Measurements from ENCODE around the gene RPLP2. TPM values are rescaled to one million over a fixed set of nuclear protein-coding genes. Genes with fewer than 3 reads are reported as not detected.

The RPLP2 gene
- total RNA-seq, 1 donor from 2014 or later = 2,188 TPM

DNA sequence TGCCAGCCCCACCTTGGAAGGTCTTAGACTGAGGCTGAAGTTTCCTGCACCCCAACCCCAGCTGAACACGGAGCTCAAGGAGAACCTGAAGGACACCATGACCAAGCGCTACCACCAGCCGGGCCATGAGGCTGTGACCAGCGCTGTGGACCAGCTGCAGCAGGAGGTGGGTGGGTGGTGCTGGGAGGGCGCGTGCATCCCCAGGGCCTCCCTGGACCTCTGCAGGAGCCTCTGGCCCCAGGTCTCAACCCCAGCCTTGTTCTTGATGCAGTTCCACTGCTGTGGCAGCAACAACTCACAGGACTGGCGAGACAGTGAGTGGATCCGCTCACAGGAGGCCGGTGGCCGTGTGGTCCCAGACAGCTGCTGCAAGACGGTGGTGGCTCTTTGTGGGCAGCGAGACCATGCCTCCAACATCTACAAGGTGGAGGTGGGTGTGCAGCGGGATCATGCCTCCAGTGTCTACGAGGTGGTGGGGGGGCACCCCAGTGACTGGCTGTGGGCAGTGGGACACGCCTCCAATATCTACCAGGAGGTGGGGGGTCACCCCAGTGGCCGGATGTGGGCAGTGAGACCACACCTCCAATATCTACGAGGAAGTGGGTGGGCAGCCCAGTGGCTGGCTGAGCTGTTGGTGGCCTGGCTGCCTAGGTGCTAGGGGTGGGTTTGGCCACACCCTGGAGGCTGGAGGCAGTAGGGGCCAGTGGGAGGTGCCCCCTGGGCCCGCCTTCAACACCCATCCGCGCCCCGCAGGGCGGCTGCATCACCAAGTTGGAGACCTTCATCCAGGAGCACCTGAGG lies 27.6 kb downstream of the RPLP2 start:
- H3K4me3 Mint-ChIP-seq (ENCODE audit: unreplicated experiment) = no peak overlapping the region
- DNase-seq (ENCODE audit: low spot score) = no peak
- peaks cover 6% of the 10 kb centered on the region for H3K27me3 Mint-ChIP-seq (ENCODE audit: unreplicated experiment)
- TF ChIP-seq, protein P1, sequence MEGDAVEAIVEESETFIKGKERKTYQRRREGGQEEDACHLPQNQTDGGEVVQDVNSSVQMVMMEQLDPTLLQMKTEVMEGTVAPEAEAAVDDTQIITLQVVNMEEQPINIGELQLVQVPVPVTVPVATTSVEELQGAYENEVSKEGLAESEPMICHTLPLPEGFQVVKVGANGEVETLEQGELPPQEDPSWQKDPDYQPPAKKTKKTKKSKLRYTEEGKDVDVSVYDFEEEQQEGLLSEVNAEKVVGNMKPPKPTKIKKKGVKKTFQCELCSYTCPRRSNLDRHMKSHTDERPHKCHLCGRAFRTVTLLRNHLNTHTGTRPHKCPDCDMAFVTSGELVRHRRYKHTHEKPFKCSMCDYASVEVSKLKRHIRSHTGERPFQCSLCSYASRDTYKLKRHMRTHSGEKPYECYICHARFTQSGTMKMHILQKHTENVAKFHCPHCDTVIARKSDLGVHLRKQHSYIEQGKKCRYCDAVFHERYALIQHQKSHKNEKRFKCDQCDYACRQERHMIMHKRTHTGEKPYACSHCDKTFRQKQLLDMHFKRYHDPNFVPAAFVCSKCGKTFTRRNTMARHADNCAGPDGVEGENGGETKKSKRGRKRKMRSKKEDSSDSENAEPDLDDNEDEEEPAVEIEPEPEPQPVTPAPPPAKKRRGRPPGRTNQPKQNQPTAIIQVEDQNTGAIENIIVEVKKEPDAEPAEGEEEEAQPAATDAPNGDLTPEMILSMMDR (IDR thresholded peaks at IDR 0.05; ENCODE audit: unreplicated experiment) = no peak
- H3K4me1 Mint-ChIP-seq (ENCODE audit: unreplicated experiment) = peaks cover 10% of the 10 kb centered on the region
- no peak overlapping the region for H3K27ac Mint-ChIP-seq (ENCODE audit: unreplicated experiment)
- H3K9me3 Mint-ChIP-seq (ENCODE audit: unreplicated experiment) = no peaks in the 10 kb centered on the region
- H3K36me3 Mint-ChIP-seq (ENCODE audit: low read depth, unreplicated experiment) = no peaks in the 10 kb centered on the region

DNA sequence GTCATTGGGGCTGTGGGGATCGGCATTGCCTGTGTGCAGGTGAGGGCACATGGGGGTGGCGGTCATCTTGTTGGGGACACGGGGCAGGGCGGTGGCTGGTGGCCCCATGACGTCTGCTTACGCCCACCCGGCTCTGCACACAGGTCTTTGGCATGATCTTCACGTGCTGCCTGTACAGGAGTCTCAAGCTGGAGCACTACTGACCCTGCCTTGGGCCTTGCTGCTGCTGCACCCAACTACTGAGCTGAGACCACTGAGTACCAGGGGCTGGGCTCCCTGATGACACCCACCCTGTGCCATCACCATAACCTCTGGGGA lies 28.2 kb downstream of the RPLP2 start:
- H3K36me3 Mint-ChIP-seq (ENCODE audit: low read depth, unreplicated experiment) = no peaks in the 10 kb centered on the region

DNA sequence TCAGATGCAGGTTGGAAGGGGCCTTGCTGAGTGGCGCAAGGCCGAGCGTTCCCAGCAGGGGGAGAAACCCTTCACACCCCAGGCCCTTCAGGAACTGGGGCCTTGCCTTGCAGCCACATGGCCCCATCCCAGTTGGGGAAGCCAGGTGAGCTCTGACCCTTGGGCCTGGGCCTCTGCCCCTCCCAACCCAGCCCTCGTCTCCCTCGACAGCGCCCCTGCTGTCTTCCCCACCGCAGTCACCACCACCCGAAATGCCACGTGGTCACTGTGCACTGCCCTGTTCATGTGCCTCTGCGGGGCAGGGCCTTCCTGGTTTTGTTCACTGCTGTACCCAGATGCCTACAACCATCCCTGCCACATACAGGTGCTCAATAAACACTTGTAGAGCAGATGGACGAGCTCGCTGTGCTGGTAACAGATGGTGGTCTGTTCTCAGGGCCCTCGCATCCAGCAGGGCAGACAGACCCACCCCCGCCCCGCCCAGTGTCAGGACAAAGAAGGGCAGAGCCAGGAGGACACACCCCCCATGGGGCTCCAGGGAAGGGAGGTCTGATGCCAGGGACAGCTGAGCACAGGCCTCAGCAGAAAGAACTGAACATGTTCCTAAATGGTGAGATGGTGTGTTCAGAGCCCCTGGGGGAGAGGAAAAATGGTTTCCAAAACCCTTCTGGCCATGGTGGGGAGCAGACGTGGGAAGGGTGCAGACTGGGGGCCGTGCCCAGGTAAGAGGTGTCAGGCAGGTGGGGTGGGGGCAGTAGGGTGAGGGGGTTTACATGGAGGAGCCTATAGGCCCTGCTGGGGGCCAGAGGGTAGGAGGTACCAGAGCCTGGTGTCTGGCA lies 28.9 kb downstream of the RPLP2 start:
- H3K27me3 Mint-ChIP-seq (ENCODE audit: unreplicated experiment) = peaks cover 8% of the 10 kb centered on the region
- TF ChIP-seq, protein P1 (IDR thresholded peaks at IDR 0.05; ENCODE audit: unreplicated experiment) = peak; percentile 26
- peaks cover 10% of the 10 kb centered on the region for H3K4me1 Mint-ChIP-seq (ENCODE audit: unreplicated experiment)
- DNase-seq (ENCODE audit: low spot score) = peak; percentile 42
- H3K36me3 Mint-ChIP-seq (ENCODE audit: low read depth, unreplicated experiment) = no peaks in the 10 kb centered on the region
- H3K9me3 Mint-ChIP-seq (ENCODE audit: unreplicated experiment) = no peaks in the 10 kb centered on the region
- H3K27ac Mint-ChIP-seq (ENCODE audit: unreplicated experiment) = no peak overlapping the region
- no peak overlapping the region for H3K4me3 Mint-ChIP-seq (ENCODE audit: unreplicated experiment)

More for the DNA sequence above, 28.2 kb downstream of the RPLP2 start:
- Mint-ChIP-seq H3K27me3 (ENCODE audit: unreplicated experiment) (peaks cover 6% of the 10 kb centered on the region), H3K4me3 (ENCODE audit: unreplicated experiment) (no peak overlapping the region), H3K27ac (ENCODE audit: unreplicated experiment) (no peak overlapping the region), H3K9me3 (ENCODE audit: unreplicated experiment) (no peaks in the 10 kb centered on the region), H3K4me1 (ENCODE audit: unreplicated experiment) (peaks cover 10% of the 10 kb centered on the region)
- no peak for DNase-seq (ENCODE audit: low spot score)
- TF ChIP-seq, protein P1 (IDR thresholded peaks at IDR 0.05; ENCODE audit: unreplicated experiment) = no peak

DNA sequence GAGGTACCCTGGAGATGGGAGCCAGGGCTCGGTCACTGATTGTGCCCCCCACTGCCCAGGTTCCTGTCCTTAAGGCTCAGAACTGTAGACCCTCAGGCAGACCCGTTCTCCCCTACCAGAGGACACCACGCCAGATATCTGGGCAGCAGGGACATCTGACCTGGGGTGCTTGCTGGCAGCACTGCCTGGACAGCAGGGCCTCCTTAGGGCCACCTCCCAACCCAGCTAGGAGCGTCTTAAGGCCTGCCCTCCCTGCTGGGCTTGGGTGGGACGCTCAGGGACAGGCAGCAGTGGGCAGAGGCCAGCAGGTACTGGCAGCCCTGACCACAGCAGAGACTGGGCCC lies 29.5 kb downstream of the RPLP2 start:
- Mint-ChIP-seq H3K27ac (ENCODE audit: unreplicated experiment) (no peak overlapping the region), H3K36me3 (ENCODE audit: low read depth, unreplicated experiment) (no peaks in the 10 kb centered on the region), H3K27me3 (ENCODE audit: unreplicated experiment) (peaks cover 3% of the 10 kb centered on the region), H3K9me3 (ENCODE audit: unreplicated experiment) (no peaks in the 10 kb centered on the region), H3K4me3 (ENCODE audit: unreplicated experiment) (no peak overlapping the region), H3K4me1 (ENCODE audit: unreplicated experiment) (peaks cover 7% of the 10 kb centered on the region)
- TF ChIP-seq, protein P1 (IDR thresholded peaks at IDR 0.05; ENCODE audit: unreplicated experiment) = no peak
- no peak for DNase-seq (ENCODE audit: low spot score)

Measured in endothelial cell (in vitro differentiated cells).